Pulmonary artery endothelial cell (primary cell): ENCODE data around the gene LHX8. TPM values are rescaled to one million over a fixed set of nuclear protein-coding genes. Genes with fewer than 3 reads are reported as not detected.
"Not testable (repeated sequence)": the region's sequence is repeated elsewhere in the genome, so short reads cannot be mapped to it uniquely, and the experiment has no call there.

Experiments
- DNase-seq: peaks from one replicate; pipeline ENCODE4 v3.0.0-alpha.2; 2011; ENCODE audit warnings: low read depth, low spot score
- total RNA-seq: library from RNA; depleted of rRNA; stranded (reverse); fragments of >200 nt; gene quantifications from 2 replicates; pipeline ENCODE4 v1.2.3, GENCODE V29; 2014

The LHX8 gene
- not detected in 2 replicates for total RNA-seq

GRCh38 chr1:75133750-75134646 is at the start of gene LHX8:
Gene LHX8, plus strand, starts transcription at chr1:75134388. Its CDS starts 2,227 bp downstream, at chr1:75136615.
- DNase-seq, result no peak

GRCh38 chr1:75085931-75086330 is 48.3 kb upstream of the LHX8 start:
- no peak for DNase-seq

DNA sequence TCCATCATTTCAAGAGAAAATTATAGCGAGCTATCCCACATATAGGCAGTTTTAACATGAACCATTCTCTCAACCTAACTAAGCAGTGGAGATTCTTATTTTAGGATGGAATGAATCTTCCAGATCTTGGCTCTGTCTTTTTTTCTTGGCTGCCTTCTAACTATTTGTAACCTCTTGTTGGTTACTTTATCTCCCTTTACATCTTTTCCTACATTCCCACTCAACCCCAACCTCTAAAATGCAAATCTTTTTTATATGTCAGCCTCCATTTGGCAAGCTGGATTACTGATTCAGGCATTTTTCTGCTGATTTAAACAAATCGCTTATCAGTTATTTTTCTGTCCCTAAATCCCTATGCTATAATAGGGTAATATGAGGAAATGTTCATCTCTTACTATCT is 46.9 kb upstream of the LHX8 start:
- no peak for DNase-seq

DNA sequence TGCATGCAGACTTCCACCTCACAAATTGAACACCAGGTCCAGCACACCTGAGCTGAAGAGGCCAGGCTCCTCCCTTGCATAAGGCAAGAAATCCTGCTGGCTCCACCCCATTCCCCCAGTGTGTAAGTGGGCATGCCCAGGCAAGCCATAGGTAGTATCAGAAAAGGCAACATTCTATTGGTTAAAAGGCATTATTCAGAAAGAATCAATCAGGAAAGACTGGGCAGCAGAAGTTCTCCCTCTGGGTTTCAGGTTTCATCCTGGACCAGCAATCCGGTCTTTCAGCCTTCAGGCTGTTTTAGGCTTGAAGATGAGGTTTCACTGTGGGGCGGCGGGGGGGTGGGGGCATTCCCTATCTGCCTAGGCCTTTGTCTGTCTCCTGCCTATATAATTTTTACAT is 42.0 kb upstream of the LHX8 start:
- DNase-seq, result no peak

GRCh38 chr1:75097654-75098053 is 36.5 kb upstream of the LHX8 start:
- DNase-seq, result no peak

GRCh38 chr1:75099581-75099980 is 34.6 kb upstream of the LHX8 start:
- DNase-seq, result no peak

DNA sequence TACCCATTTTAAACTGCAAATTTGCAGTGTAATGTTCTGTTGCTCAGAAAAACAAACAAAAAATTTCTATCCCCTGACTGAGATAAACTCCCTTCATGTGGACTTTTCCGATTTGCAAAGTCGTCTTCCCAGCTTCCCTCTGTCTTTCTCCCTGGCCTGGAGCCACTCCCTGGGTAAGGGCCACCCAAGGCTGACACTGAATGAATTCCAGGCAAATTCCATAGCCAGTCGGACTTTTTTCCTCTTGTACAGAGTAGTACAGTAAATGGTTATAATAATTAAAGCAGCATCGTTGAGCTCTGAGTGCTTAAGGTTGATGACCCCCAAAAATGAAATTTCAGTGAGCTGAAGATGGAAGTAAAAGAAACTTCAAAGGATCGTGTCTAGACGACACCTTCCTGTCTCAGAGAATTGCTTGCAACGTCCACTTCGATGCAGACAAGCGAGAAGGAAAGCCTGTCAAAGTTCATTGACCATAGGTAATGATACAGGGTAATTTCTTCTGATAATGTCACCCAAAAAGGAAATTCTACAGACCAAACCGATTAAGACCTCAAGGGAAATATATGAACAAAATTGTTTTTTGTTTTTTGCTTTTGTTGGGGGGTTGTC is 33.6 kb upstream of the LHX8 start:
- no peak for DNase-seq

DNA sequence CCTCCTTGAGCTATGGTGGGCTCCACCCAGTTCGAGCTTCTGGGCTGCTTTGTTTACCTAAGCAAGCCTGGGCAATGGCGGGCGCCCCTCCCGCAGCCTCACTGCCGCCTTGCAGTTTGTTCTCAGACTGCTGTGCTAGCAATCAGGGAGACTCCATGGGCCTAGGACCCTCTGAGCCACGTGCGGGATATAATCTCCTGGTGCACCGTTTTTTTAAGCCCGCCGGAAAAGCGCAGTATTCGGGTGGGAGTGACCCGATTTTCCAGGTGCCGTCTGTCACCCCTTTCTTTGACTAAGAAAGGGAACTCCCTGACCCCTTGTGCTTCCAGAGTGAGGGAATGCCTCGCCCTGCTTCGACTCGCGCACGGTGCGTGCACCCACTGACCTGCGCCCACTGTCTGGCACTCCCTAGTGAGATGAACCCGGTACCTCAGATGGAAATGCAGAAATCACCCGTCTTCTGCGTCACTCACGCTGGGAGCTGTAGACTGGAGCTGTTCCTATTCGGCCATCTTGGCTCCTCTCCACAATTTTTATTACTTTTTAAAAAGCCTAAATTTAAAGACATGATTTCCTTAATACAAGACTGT is 21.7 kb upstream of the LHX8 start:
- DNase-seq, result not testable (repeated sequence)

DNA sequence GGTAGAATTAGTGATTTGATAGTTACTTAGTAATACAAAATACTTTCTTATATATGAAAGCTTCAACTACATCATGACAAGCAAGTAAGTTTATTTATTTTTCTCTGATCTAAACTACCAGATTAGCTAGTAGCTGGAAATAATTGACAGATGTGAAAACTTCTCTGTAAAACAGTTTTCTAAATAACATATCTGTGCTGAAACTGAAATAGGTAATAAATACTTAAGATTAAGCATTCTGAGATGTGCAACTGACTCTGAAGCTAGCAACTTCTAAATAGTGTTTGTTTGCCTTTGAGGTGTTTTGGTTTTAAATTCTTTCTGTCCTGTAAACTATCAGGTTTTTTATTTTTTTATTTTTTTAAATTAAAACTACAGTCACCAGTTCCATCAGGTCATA is 18.5 kb upstream of the LHX8 start:
- DNase-seq, result no peak

GRCh38 chr1:75123756-75124155 is 10.4 kb upstream of the LHX8 start:
- DNase-seq, result no peak

- DNase-seq, result no peak
Observed at GRCh38 chr1:75124510-75124909, 9.7 kb upstream of the LHX8 start.

GRCh38 chr1:75125161-75125726 is 8.9 kb upstream of the LHX8 start:
- no peak for DNase-seq

DNA sequence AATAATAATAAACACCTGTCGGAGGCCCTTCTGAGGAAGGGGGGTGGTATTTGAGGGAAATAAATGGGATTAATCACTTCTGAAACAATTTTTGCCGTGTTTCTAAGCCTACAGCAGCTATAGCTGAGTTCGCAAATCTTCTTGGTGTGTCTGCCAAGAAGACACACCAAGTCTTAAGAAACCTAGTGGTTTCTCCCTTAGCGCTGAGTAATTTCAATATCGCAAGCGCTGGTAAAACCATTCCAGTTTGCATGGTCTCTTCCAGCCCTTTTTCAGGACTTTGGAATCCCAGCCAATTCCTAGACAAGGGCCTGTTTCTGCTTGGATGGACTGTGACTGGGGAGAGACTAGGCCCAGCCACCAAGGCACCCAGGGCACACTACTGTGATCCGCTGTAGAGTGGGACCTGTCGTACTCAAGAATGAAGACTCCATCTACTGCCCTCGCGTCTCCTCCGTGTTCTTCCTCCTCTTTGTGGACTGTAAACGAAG is 7.5 kb upstream of the LHX8 start:
- DNase-seq, result no peak

GRCh38 chr1:75127916-75128717 is 6.1 kb upstream of the LHX8 start:
- DNase-seq, result no peak

GRCh38 chr1:75129660-75129982 is 4.6 kb upstream of the LHX8 start:
- DNase-seq, result no peak

- DNase-seq, result no peak
Observed at GRCh38 chr1:75129983-75130789, 4.0 kb upstream of the LHX8 start.

DNA sequence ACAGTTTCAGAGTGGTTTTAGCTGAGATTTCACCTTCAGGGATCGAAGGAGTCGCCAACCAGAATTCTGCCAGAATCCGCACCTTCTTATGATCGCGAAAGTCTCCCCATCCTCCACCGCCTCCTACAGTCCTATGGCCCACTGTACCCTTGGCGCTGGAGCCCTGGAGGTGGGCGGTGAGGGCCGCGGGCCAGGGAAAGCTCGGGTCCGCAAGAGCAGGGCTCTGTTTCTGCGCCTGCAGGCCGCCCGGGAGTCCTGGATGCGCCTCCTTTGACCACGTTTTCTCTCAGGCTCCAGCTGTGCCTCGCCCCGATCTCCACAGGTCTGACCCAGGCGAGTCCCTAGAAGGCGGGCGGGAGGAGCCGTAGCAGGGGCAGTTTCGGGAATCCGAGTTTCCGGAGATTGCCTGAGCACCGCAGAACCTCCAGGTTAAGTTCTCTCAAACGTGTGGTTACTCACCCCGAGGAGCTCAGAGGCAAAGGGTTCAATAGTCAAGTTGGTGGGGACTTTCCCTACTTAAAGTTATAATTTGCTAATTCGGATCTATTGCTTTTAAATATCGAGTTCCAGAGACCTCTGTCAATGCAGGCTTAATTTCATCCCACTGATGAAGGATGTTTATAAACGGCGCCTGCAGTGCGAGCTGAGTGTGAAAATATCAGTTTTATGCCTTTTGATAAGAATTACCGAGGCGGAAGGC is 3.2 kb upstream of the LHX8 start:
- no peak for DNase-seq

GRCh38 chr1:75131565-75132241 is 2.5 kb upstream of the LHX8 start:
- no peak for DNase-seq

DNA sequence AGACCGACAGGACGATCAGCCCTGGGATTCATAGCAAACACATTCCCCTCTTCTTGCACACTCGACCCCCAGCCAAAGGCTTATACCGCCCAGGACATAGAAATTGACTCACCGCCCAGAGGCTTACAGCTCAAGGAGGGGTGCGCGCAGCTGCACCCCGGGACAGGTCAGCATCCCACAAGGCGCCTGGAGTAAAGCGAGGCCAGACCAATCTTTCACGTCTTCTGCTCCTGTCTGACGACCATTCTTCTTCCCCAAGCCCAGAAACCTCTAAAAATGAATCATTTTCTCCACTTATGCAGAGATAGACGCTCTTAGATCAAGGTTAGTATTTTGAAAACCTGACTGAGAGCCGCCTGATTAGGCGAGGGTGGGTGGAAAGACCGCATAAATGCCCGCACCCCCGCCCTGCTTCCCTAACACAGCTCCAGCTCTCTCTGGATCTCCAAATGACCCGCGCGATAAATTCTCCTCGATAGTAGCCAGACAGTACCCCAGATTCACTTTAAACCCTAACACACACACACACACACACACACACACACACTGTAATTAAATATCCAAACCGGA is 1.9 kb upstream of the LHX8 start:
- no peak for DNase-seq
